H1 (cell line): ENCODE data around the gene MORC2. TPM values are rescaled to one million over a fixed set of nuclear protein-coding genes. Genes with fewer than 3 reads are reported as not detected.

ENCODE experiments used
- CTCF ChIA-PET: fragments of 300-600 bp; sonication (Branson Sonifier 250); formaldehyde crosslinking; loops from one replicate; lab custom pipeline; 2021; ENCODE audit not compliant: partially characterized antibody; lab: Charles Lee
- POLR2A ChIA-PET: fragments of 300-600 bp; sonication (Branson Sonifier 250); formaldehyde crosslinking; loops from one replicate; lab custom pipeline; 2021; ENCODE audit warnings: inconsistent platforms; ENCODE audit not compliant: partially characterized antibody; lab: Charles Lee
- DNase-seq, 2 experiments: peaks; one replicate each; pipeline versions ENCODE4 v3.0.0 to v3.0.0-alpha.2; 2010 to 2022; ENCODE audit warnings: low spot score in 2 of 2, low read depth in 1 of 2, mixed read lengths in 1 of 2
- FAIRE-seq: peaks from 2 replicates; lab custom pipeline; 2011; peaks lifted over from hg19 to GRCh38; lab: Jason Lieb, UNC
- H2AFZ ChIP-seq: 2 replicates; pipeline ENCODE4 v1.8.1; 2012; ENCODE audit warnings: low read length, inconsistent platforms
- H2AK5ac ChIP-seq: 2 replicates; pipeline ENCODE4 v1.6.1; 2013; ENCODE audit warnings: low read depth, low read length
- H2BK120ac ChIP-seq: replicated peaks from 2 replicates; pipeline ENCODE3; 2013; ENCODE audit warnings: low read depth, low read length, inconsistent platforms
- H2BK12ac ChIP-seq: 2 replicates; pipeline ENCODE4 v1.6.1; 2013; ENCODE audit warnings: low read depth, low read length
- H2BK15ac ChIP-seq: 2 replicates; pipeline ENCODE4 v1.6.1; 2013; ENCODE audit warnings: low read length
- H2BK20ac ChIP-seq: 2 replicates; pipeline ENCODE4 v1.6.1; 2013; ENCODE audit warnings: low read length
- H2BK5ac ChIP-seq: 2 replicates; pipeline ENCODE4 v1.6.1; 2013; ENCODE audit warnings: low read depth, low read length
- H3K14ac ChIP-seq: 2 replicates; pipeline ENCODE4 v1.6.1; 2013; ENCODE audit warnings: inconsistent platforms; ENCODE audit not compliant: insufficient read length
- H3K18ac ChIP-seq: 2 replicates; pipeline ENCODE4 v1.6.1; 2013; ENCODE audit warnings: low read length; ENCODE audit errors: extremely low read depth
- H3K23ac ChIP-seq: 2 replicates; pipeline ENCODE4 v1.6.1; 2013; ENCODE audit warnings: inconsistent platforms; ENCODE audit not compliant: insufficient read length
- H3K23me2 ChIP-seq: 2 replicates; pipeline ENCODE4 v1.6.1; 2013; ENCODE audit warnings: low read depth, low read length
- H3K27ac ChIP-seq: 2 replicates; pipeline ENCODE4 v1.6.1; 2011; ENCODE audit warnings: low read depth, low read length, inconsistent platforms
- H3K27me3 ChIP-seq, 4 experiments: replicated peaks in 1 of 4; 1 replicate in 1 of 4; 2 replicates in 3 of 4; pipeline versions ENCODE4 v1.6.1 to v1.8.1; 2011 to 2013; ENCODE audit warnings: low read length in 3 of 4, mild to moderate bottlenecking in 3 of 4, inconsistent platforms in 2 of 4, mixed read lengths in 2 of 4, moderate library complexity in 1 of 4; ENCODE audit not compliant: control insufficient read depth in 3 of 4, insufficient read depth in 3 of 4; ENCODE audit errors: extremely low read depth in 1 of 4
- H3K36me3 ChIP-seq, 4 experiments: 2 replicates each; pipeline versions ENCODE4 v1.6.1 to v1.8.1; 2011 to 2013; ENCODE audit warnings: mild to moderate bottlenecking in 4 of 4, low read length in 3 of 4, moderate library complexity in 2 of 4, control low read depth in 1 of 4, inconsistent platforms in 1 of 4; ENCODE audit not compliant: insufficient read depth in 4 of 4, control insufficient read depth in 2 of 4
- H3K4ac ChIP-seq: replicated peaks from 2 replicates; pipeline ENCODE3; 2013; ENCODE audit warnings: low read length, low read depth, mixed read lengths, inconsistent platforms; ENCODE audit not compliant: insufficient read length
- H3K4me1 ChIP-seq, 4 experiments: replicated peaks in 1 of 4; 1 replicate in 1 of 4; 2 replicates in 3 of 4; pipeline versions ENCODE4 v1.6.1 to v1.8.1; 2011 to 2013; ENCODE audit warnings: low read length in 3 of 4, inconsistent platforms in 2 of 4, mixed read lengths in 1 of 4; ENCODE audit not compliant: insufficient read depth in 4 of 4, control insufficient read depth in 3 of 4
- H3K4me2 ChIP-seq, 2 experiments: 2 replicates each; pipeline versions ENCODE4 v1.6.1 to v1.8.1; 2011 to 2013; ENCODE audit warnings: low read depth in 2 of 2, low read length in 2 of 2, control low read depth in 1 of 2, inconsistent platforms in 1 of 2, mild to moderate bottlenecking in 1 of 2; ENCODE audit not compliant: insufficient read depth in 1 of 2
- H3K4me3 ChIP-seq, 4 experiments: fragments of 200-600, 300-600 bp in 1 of 4; sonication (generic), shearing (Covaris generic), sonication (Bioruptor Twin) in 1 of 4; 2 replicates each; pipeline versions ENCODE4 v1.5.1 to v1.8.1; 2011 to 2016; ENCODE audit warnings: low read length in 4 of 4, low read depth in 3 of 4, control low read depth in 2 of 4, inconsistent platforms in 2 of 4, mild to moderate bottlenecking in 2 of 4, mixed read lengths in 1 of 4, moderate library complexity in 1 of 4; ENCODE audit not compliant: insufficient read depth in 2 of 4; ENCODE audit errors: extremely low read depth in 1 of 4
- H3K56ac ChIP-seq: replicated peaks from 2 replicates; pipeline ENCODE3; 2013; ENCODE audit warnings: low read depth, mild to moderate bottlenecking, mixed read lengths, low read length, inconsistent platforms; ENCODE audit not compliant: insufficient read length
- H3K79me1 ChIP-seq: 2 replicates; pipeline ENCODE4 v1.6.1; 2013; ENCODE audit warnings: low read depth, low read length, control low read depth
- H3K79me2 ChIP-seq, 2 experiments: 2 replicates each; pipeline versions ENCODE4 v1.6.1 to v1.8.1; 2012 to 2013; ENCODE audit warnings: low read length in 2 of 2, mild to moderate bottlenecking in 2 of 2, inconsistent platforms in 1 of 2; ENCODE audit not compliant: insufficient read depth in 2 of 2, control insufficient read depth in 1 of 2
- H3K9ac ChIP-seq, 4 experiments: replicated peaks in 1 of 4; 1 replicate in 1 of 4; 2 replicates in 3 of 4; pipeline versions ENCODE4 v1.6.1 to v1.8.1; 2011 to 2013; ENCODE audit warnings: low read depth in 3 of 4, low read length in 3 of 4, control low read depth in 2 of 4, mild to moderate bottlenecking in 2 of 4, moderate library complexity in 2 of 4, inconsistent platforms in 1 of 4; ENCODE audit errors: extremely low read depth in 1 of 4
- H3K9me3 ChIP-seq, 2 experiments: 2 replicates each; pipeline versions ENCODE4 v1.6.1 to v1.8.1; 2012 to 2013; ENCODE audit warnings: mild to moderate bottlenecking in 2 of 2, moderate library complexity in 2 of 2, control low read depth in 1 of 2, inconsistent platforms in 1 of 2, low read depth in 1 of 2, low read length in 1 of 2, mixed read lengths in 1 of 2; ENCODE audit not compliant: insufficient read depth in 2 of 2
- H4K20me1 ChIP-seq, 2 experiments: replicated peaks in 1 of 2; 2 replicates each; pipeline versions ENCODE3 to v1.8.1; 2011 to 2013; ENCODE audit warnings: inconsistent platforms in 2 of 2, low read length in 2 of 2, mild to moderate bottlenecking in 1 of 2; ENCODE audit not compliant: insufficient read depth in 2 of 2, control insufficient read depth in 1 of 2
- H4K5ac ChIP-seq: 2 replicates; pipeline ENCODE4 v1.6.1; 2013; ENCODE audit warnings: low read length, low read depth, mixed read lengths, inconsistent platforms; ENCODE audit not compliant: insufficient read length
- H4K8ac ChIP-seq: 2 replicates; pipeline ENCODE4 v1.8.0; 2013; ENCODE audit warnings: mild to moderate bottlenecking, moderate library complexity, low read length, inconsistent platforms; ENCODE audit not compliant: insufficient read depth; ENCODE audit errors: extremely low read depth
- H4K91ac ChIP-seq: replicated peaks from 2 replicates; pipeline ENCODE3; 2013; ENCODE audit warnings: low read length, mixed read lengths, inconsistent platforms; ENCODE audit not compliant: insufficient read length
- BCL11A ChIP-seq, 2 experiments: IDR thresholded peaks; one replicate each; pipeline ENCODE4 v1.6.1; 2011; ENCODE audit warnings: low read depth in 2 of 2, low read length in 2 of 2, mild to moderate bottlenecking in 2 of 2
- CEBPB ChIP-seq: IDR thresholded peaks from 2 replicates; pipeline ENCODE4 v1.6.1; 2012; ENCODE audit warnings: low read depth, low read length
- FOSL1 ChIP-seq: IDR thresholded peaks from 2 replicates; pipeline ENCODE4 v1.6.1; 2011; ENCODE audit warnings: mild to moderate bottlenecking, low read depth, low read length, moderate library complexity; ENCODE audit not compliant: insufficient read depth
- MAFK ChIP-seq: IDR thresholded peaks from 2 replicates; pipeline ENCODE4 v1.6.1; 2012; ENCODE audit warnings: low read depth, mild to moderate bottlenecking, improper control_type of control experiment, low read length
- POLR2A ChIP-seq, 2 experiments: IDR thresholded peaks; 1 replicate in 1 of 2; 2 replicates in 1 of 2; pipeline ENCODE4 v1.6.1; 2011; ENCODE audit warnings: low read depth in 2 of 2, low read length in 2 of 2, mild to moderate bottlenecking in 2 of 2; ENCODE audit errors: control extremely low read depth in 1 of 2
- POLR2AphosphoS5 ChIP-seq: IDR thresholded peaks from 2 replicates; pipeline ENCODE4 v1.6.1; 2011; ENCODE audit warnings: low read depth, low read length
- RNF2 ChIP-seq: fragments of 200-900, 300-1000 bp; sonication (generic); IDR thresholded peaks from 2 replicates; pipeline ENCODE4 v1.7.1; 2016; ENCODE audit warnings: borderline replicate concordance, low read depth, mild to moderate bottlenecking, antibody characterized with exemption, low read length; ENCODE audit not compliant: poor library complexity, severe bottlenecking; ENCODE audit errors: missing control alignments
- SIN3A ChIP-seq, 2 experiments: IDR thresholded peaks in 1 of 2; conservative IDR thresholded peaks in 1 of 2; 2 replicates each; pipeline ENCODE4 v1.6.1; 2011 to 2012; ENCODE audit warnings: low read length in 2 of 2, improper control_type of control experiment in 1 of 2, low read depth in 1 of 2, mild to moderate bottlenecking in 1 of 2
- SP2 ChIP-seq: IDR thresholded peaks from 2 replicates; pipeline ENCODE4 v1.6.1; 2012; ENCODE audit warnings: mild to moderate bottlenecking, low read length, inconsistent platforms
- WGBS, 2 experiments: shearing (Covaris generic) in 1 of 2; methylation state at CpG; one replicate each; pipeline versions ENCODE4 v1.1.6 to v1.1.7; 2013 to 2015; ENCODE audit warnings: low lambda C conversion rate in 2 of 2, mixed read lengths in 2 of 2, inconsistent platforms in 1 of 2, low coverage in 1 of 2, missing lambda C conversion rate in 1 of 2; ENCODE audit not compliant: insufficient replicate concordance in 2 of 2, insufficient coverage in 1 of 2, insufficient read length in 1 of 2; ENCODE audit errors: extremely low coverage in 1 of 2, missing lambda C conversion rate in 1 of 2; 5-methylcytosine and 5-hydroxymethylcytosine counted together
- polyA plus RNA-seq, 7 experiments: library from polyadenylated mRNA; depleted of rRNA in 3 of 7; stranded (reverse) in 5 of 7; unstranded in 2 of 7; fragments of >200 nt in 5 of 7; fragments of 200-250 nt in 2 of 7; gene quantifications; 1 replicate in 5 of 7; 2 replicates in 1 of 7; 4 replicates in 1 of 7; pipeline versions ENCODE4 v1.2.1 to v1.2.3, GENCODE V29; 2011 to 2013; ENCODE audit warnings: missing spikeins in 2 of 7, mixed read lengths in 2 of 7
- total RNA-seq: library from RNA; stranded (reverse); fragmentation: NEBNext Ultra II Directional; extraction: Animal tissue kit (Norgen Biotek cat#: 25700); gene quantifications from 2 replicates; pipeline ENCODE4 v1.2.1, GENCODE V29; 2021
- TF ChIP-seq, protein P1 (sequence below), 3 experiments: IDR thresholded peaks; 1 replicate in 2 of 3; 2 replicates in 1 of 3; pipeline versions ENCODE4 v1.5.1 to v1.6.1; 2011; ENCODE audit warnings: low read length in 3 of 3, mild to moderate bottlenecking in 3 of 3, inconsistent platforms in 2 of 3, low read depth in 1 of 3, moderate library complexity in 1 of 3; ENCODE audit not compliant: insufficient read depth in 1 of 3; ENCODE audit errors: control extremely low read depth in 1 of 3

The MORC2 gene
- total and polyA plus RNA-seq, 2 of the 8 experiments (the other 6 are each of a cell fraction or from before 2014, with no cell fraction given): 15.4 to 68.0 TPM

GRCh38 chr22:30921108-30921507 lies 47.5 kb downstream of the MORC2 start:
- H2BK120ac ChIP-seq: no peak overlapping the region
- DNase-seq (peak in 1 of 2 experiments; percentile 31), FAIRE-seq (no peak)
- no peak overlapping the region for H3K23ac ChIP-seq
- no peaks in the 10 kb centered on the region for H3K4me1 ChIP-seq
- 83% methylated on average over 6 of the region's 6 CpGs; no CpG with 5 or more reads in 1 of the 2 experiments for WGBS, 2 experiments
- H3K27ac ChIP-seq: no peak overlapping the region
- H3K23me2 ChIP-seq: no peaks in the 10 kb centered on the region
- H4K91ac ChIP-seq: no peak overlapping the region
- H3K9ac ChIP-seq: no peak overlapping the region
- no peak overlapping the region for H3K56ac ChIP-seq
- no peak overlapping the region for H2BK20ac ChIP-seq
- no peak overlapping the region for H2BK12ac ChIP-seq
- peaks cover 5 to 29% (median 15%) of the 10 kb centered on the region in 4 experiments for H3K36me3 ChIP-seq
- H3K79me2 ChIP-seq: no peaks in the 10 kb centered on the region
- POLR2A ChIA-PET: interaction anchor here (0.7 to 1.7 kb wide), 8 partner anchors 47 to 238 kb away, joined by 3 to 7 read pairs (median 4); partner anchors contain the start of genes MORC2 and TUG1
- H3K79me1 ChIP-seq: no peaks in the 10 kb centered on the region; the same call in 1 of the 2 replicates
- no peak overlapping the region for H4K8ac ChIP-seq
- H2BK5ac ChIP-seq: no peak overlapping the region
- H3K27me3 ChIP-seq: no peaks in the 10 kb centered on the region
- H3K14ac ChIP-seq: no peak overlapping the region
- CTCF ChIA-PET: interaction anchor here (0.8 to 6.2 kb wide), 11 partner anchors 10 to 191 kb away, joined by 3 to 58 read pairs (median 8); no protein-coding TSS in a partner anchor
- no peak overlapping the region for H2BK15ac ChIP-seq
- no peak overlapping the region for H3K4me3 ChIP-seq
- peaks cover 0 to 2% of the 10 kb centered on the region in 2 experiments for H4K20me1 ChIP-seq
- H2AK5ac ChIP-seq: no peak overlapping the region
- H3K4me2 ChIP-seq: no peak overlapping the region
- H3K9me3 ChIP-seq: no peaks in the 10 kb centered on the region
- H2AFZ ChIP-seq: no peak overlapping the region
- H4K5ac ChIP-seq: no peak overlapping the region
- H3K18ac ChIP-seq: no peak overlapping the region
- no peak overlapping the region for H3K4ac ChIP-seq
- TF ChIP-seq FOSL1: no peak
- no peak for TF ChIP-seq BCL11A (IDR thresholded peaks at IDR 0.05; ENCODE audit: low read depth in 2 of 2, low read length in 2 of 2)
- TF ChIP-seq CEBPB: no peak
- TF ChIP-seq SP2: no peak
- no peak for TF ChIP-seq POLR2A (IDR thresholded peaks at IDR 0.05; ENCODE audit: control extremely low read depth in 1 of 2, low read depth in 2 of 2, low read length in 2 of 2)
- TF ChIP-seq SIN3A (conservative IDR thresholded peaks at IDR 0.05 in 1 of 2, IDR thresholded peaks at IDR 0.05 in 1 of 2; ENCODE audit: low read depth in 1 of 2, low read length in 2 of 2): no peak
- TF ChIP-seq, protein P1, sequence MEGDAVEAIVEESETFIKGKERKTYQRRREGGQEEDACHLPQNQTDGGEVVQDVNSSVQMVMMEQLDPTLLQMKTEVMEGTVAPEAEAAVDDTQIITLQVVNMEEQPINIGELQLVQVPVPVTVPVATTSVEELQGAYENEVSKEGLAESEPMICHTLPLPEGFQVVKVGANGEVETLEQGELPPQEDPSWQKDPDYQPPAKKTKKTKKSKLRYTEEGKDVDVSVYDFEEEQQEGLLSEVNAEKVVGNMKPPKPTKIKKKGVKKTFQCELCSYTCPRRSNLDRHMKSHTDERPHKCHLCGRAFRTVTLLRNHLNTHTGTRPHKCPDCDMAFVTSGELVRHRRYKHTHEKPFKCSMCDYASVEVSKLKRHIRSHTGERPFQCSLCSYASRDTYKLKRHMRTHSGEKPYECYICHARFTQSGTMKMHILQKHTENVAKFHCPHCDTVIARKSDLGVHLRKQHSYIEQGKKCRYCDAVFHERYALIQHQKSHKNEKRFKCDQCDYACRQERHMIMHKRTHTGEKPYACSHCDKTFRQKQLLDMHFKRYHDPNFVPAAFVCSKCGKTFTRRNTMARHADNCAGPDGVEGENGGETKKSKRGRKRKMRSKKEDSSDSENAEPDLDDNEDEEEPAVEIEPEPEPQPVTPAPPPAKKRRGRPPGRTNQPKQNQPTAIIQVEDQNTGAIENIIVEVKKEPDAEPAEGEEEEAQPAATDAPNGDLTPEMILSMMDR (IDR thresholded peaks at IDR 0.05; ENCODE audit: control extremely low read depth in 1 of 3, insufficient read depth in 1 of 3, low read depth in 1 of 3, low read length in 3 of 3): no peak
- TF ChIP-seq POLR2AphosphoS5: no peak
- TF ChIP-seq MAFK: no peak
- no peak for TF ChIP-seq RNF2
